Adrenal gland (tissue), 12 donors: ENCODE data around the gene PEX11B. TPM values are rescaled to one million over a fixed set of nuclear protein-coding genes. Genes with fewer than 3 reads are reported as not detected.

Experiments used
- DNase-seq, 7 donors: peaks; one replicate each; pipeline ENCODE4 v3.0.0-alpha.2; 2019 to 2020
- H3K27ac ChIP-seq, 5 donors: fragments of 200-600 bp; sonication (generic) in 4 of 5; 1 replicate in 3 of 5; 2 replicates in 2 of 5; pipeline versions ENCODE4 v1.5.1 to v1.8.0; 2016 to 2020; ENCODE audit warnings: mild to moderate bottlenecking in 1 of 5
- H3K27me3 ChIP-seq: fragments of 200-600 bp; 2 replicates; pipeline ENCODE4 v1.8.0; 2021
- H3K36me3 ChIP-seq, 2 donors: fragments of 200-600 bp; replicated peaks in 1 of 2; 1 replicate in 1 of 2; 2 replicates in 1 of 2; pipeline versions ENCODE4 v1.5.1 to v1.8.0; 2018 to 2022
- H3K4me1 ChIP-seq, 2 donors: fragments of 200-600 bp; replicated peaks in 1 of 2; 1 replicate in 1 of 2; 2 replicates in 1 of 2; pipeline versions ENCODE4 v1.5.1 to v1.8.0; 2018 to 2021
- H3K4me3 ChIP-seq, 4 donors: fragments of 200-600 bp; sonication (generic) in 3 of 4; one replicate each; pipeline ENCODE4 v1.5.1; 2016 to 2018
- H3K9me3 ChIP-seq, 3 donors: fragments of 200-600 bp; sonication (generic) in 1 of 3; replicated peaks in 1 of 3; 1 replicate in 2 of 3; 2 replicates in 1 of 3; pipeline versions ENCODE4 v1.5.1 to v1.8.0; 2016 to 2021
- CTCF ChIP-seq, 6 experiments: fragments of 450-650 bp in 4 of 6; fragments of 200-600 bp in 2 of 6; sonication (generic) in 1 of 6; IDR thresholded peaks; 1 replicate in 5 of 6; 2 replicates in 1 of 6; pipeline versions ENCODE4 v1.5.1 to v1.8.0; 2016 to 2021; ENCODE audit warnings: antibody characterized with exemption in 6 of 6, mild to moderate bottlenecking in 2 of 6, moderate library complexity in 1 of 6
- POLR2A ChIP-seq, 2 donors: fragments of 450-650 bp; IDR thresholded peaks; one replicate each; pipeline ENCODE4 v1.6.1; 2017; ENCODE audit warnings: antibody characterized with exemption in 2 of 2, mild to moderate bottlenecking in 2 of 2, moderate library complexity in 1 of 2
- WGBS, 4 donors: extraction: QIAGEN DNeasy Blood & Tissue Kit in 2 of 4; methylation state at CpG; one replicate each; pipeline versions ENCODE4 v1.1.5 to v1.1.7; 2013 to 2017; 5-methylcytosine and 5-hydroxymethylcytosine counted together
- intact Hi-C, 2 donors: fragments of 100-400 bp; cut with DNase I; formaldehyde crosslinking; loops; one replicate each; pipeline versions ENCODE4 v1.14.1 to v1.15.0; 2022 to 2023
- polyA plus RNA-seq, 3 donors: library from polyadenylated mRNA; stranded (reverse); fragments of 200-250 nt in 2 of 3; fragments of 350-450 nt in 1 of 3; fragmentation: Illumina TruSeq in 1 of 3; extraction: RNeasy Lipid Tissue Mini Kit (QIAGEN cat#74804) in 1 of 3; gene quantifications; one replicate each; pipeline ENCODE4 v1.2.3, GENCODE V29; 2013 to 2014
- total RNA-seq, 9 donors: library from RNA; depleted of rRNA in 4 of 9; stranded (reverse); fragments of >200 nt in 4 of 9; fragments of 120-200 nt in 1 of 9; fragmentation: NEBNext Ultra II Directional in 1 of 9; extraction: Animal tissue kit (Norgen Biotek cat#: 25700) in 1 of 9; gene quantifications; one replicate each; pipeline versions ENCODE4 v1.1.0 to v1.2.4, GENCODE V29; 2013 to 2023
- donor health status: healthy with polysubstance abuse.
- donor health status: Bipolar disorder and iron deficiency.
- donor health status: DM: yes; HTN: yes; CAD: no.
- donor health status: DM: no; HTN: no; CAD: no.
- donor health status: DM: no; HTN: no; CAD: no.
- donor health status: DM: yes; HTN: yes; CAD: no.

Gene PEX11B
- total and polyA plus RNA-seq, 12 donors, result 21.2 to 52.9 (median 32.4) TPM

DNA sequence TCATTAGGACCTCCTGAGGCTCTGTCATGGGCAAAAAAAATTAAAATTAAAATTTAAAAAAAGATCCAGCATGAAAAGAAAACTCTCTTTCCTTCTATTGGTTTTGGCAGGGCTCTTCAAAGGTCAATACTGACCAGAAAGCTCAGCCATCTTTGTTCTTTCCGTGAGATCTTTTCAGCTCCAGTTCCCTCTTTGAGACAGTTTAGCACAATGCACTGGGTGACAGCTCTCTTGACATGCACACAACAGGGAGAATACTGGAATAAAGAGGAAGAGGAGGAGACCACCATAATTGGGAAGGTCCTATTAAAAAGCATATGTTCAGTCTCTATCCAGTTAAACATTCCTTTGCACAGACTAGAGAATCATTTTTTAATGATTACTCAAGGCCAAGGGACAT is 33.0 kb upstream of the PEX11B start:
- TF ChIP-seq POLR2A (IDR thresholded peaks at IDR 0.05) (no peak), CTCF (IDR thresholded peaks at IDR 0.05) (no peak)
- H3K4me3 ChIP-seq, result no peak overlapping the region
- no peaks in the 10 kb centered on the region for H3K27me3 ChIP-seq
- H3K4me1 ChIP-seq, result peaks cover 23 to 39% of the 10 kb centered on the region in 2 donors
- WGBS, 4 donors, result 71 to 84% (median 81%) methylated on average over 1 of the region's 1 CpG
- intact Hi-C loops, result no loop called here
- no peaks in the 10 kb centered on the region for H3K9me3 ChIP-seq
- DNase-seq, result no peak
- H3K27ac ChIP-seq, result no peak overlapping the region
- peaks cover 0 to 5% of the 10 kb centered on the region in 2 donors for H3K36me3 ChIP-seq

DNA sequence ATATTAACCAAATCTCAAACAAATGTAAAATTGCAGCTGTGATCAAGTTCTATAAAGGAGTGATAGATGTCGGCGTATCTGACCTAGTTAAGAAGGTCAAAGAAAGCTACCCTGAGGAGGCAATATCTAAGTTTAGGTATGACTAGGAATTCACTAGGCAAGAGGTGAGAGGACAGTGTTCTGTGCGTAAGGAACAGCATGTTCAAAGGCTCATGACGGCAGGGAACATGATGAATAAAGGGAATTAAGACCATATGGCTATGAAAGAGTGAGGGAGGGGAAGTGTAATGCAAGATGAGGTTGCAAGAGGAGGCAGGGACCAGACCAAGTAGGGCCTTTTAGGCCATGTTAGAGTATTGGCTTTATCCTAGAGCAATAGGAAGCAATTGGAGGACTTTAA is 30.7 kb upstream of the PEX11B start:
- TF ChIP-seq POLR2A (IDR thresholded peaks at IDR 0.05) (no peak), CTCF (IDR thresholded peaks at IDR 0.05) (no peak)
- 76 to 82% (median 79%) methylated on average over 4 of the region's 4 CpGs for WGBS, 4 donors
- no peak for DNase-seq
- H3K36me3 ChIP-seq, result peaks cover 0 to 11% of the 10 kb centered on the region in 2 donors
- H3K4me3 ChIP-seq, result no peak overlapping the region
- intact Hi-C loops, result no loop called here
- H3K27ac ChIP-seq, result no peak overlapping the region
- peaks cover 0 to 16% of the 10 kb centered on the region in 2 donors for H3K4me1 ChIP-seq
- no peaks in the 10 kb centered on the region for H3K27me3 ChIP-seq
- no peaks in the 10 kb centered on the region for H3K9me3 ChIP-seq

DNA sequence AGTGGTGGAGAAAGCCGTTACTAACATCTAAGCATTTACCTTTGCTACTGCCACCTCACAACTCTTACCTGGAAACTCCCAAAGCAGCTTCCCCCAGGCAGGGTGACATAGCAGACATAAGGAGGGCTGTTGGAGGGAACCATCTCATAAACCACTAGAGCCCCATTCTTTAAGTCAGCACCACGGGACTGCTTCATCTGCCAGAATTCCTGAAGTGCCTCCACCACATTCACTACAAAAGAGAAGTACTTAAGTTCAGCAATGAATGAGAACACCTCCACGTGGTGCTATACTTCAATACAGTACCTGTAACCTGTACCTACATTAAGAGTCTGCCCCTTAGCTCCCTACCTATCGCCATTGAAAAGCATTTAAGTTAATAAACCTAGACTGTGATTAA is 29.0 kb upstream of the PEX11B start:
- H3K9me3 ChIP-seq, result no peaks in the 10 kb centered on the region
- H3K27me3 ChIP-seq, result no peaks in the 10 kb centered on the region
- TF ChIP-seq POLR2A (IDR thresholded peaks at IDR 0.05), result no peak
- no peak for TF ChIP-seq CTCF (IDR thresholded peaks at IDR 0.05)
- peaks cover 0 to 19% of the 10 kb centered on the region in 2 donors for H3K36me3 ChIP-seq
- WGBS, 4 donors, result 81 to 97% (median 87%) methylated on average over 4 of the region's 4 CpGs
- intact Hi-C loops, result no loop called here
- peaks cover 0 to 11% of the 10 kb centered on the region in 2 donors for H3K4me1 ChIP-seq
- DNase-seq, result no peak
- no peak overlapping the region for H3K4me3 ChIP-seq
- no peak overlapping the region for H3K27ac ChIP-seq

DNA sequence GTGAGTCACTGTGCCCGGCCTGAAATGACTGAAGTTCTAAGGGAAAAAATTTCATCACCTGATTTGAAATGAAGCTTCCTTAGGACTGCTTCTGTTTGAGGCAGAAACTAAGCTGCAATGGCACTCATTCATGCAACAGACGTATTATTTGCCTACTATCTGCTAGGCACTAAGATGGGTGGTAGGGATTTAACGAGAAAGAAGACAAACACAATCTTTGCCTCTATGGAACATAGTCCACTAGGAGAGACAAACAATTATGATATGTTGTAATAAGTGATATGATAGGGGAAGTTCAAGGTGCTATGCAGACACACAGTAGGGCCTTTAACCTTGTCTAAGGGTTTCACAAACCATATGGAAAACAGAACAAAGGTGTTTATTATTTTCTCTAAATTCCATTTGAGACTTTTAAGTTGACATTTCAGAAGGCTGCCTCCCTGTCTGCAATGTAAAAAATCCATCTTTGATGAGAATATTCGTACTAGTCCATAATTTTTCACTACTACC is 28.0 kb upstream of the PEX11B start:
- WGBS, 4 donors, result 79 to 95% (median 83%) methylated on average over 4 of the region's 4 CpGs
- intact Hi-C loops, result no loop called here
- no peak overlapping the region for H3K4me3 ChIP-seq
- H3K27me3 ChIP-seq, result no peaks in the 10 kb centered on the region
- no peak for DNase-seq
- TF ChIP-seq POLR2A (IDR thresholded peaks at IDR 0.05) (no peak), CTCF (IDR thresholded peaks at IDR 0.05) (no peak)
- H3K27ac ChIP-seq, result no peak overlapping the region
- H3K9me3 ChIP-seq, result no peaks in the 10 kb centered on the region
- H3K4me1 ChIP-seq, result peaks cover 0 to 7% of the 10 kb centered on the region in 2 donors
- H3K36me3 ChIP-seq, result peaks cover 0 to 27% of the 10 kb centered on the region in 2 donors
